Measurements from ENCODE around the gene IRX5. TPM values are rescaled to one million over a fixed set of nuclear protein-coding genes. Genes with fewer than 3 reads are reported as not detected.
A peak's percentile ranks its signal among the peaks of the same experiment; 100 is the strongest.

IRX5 gene
- not detected for total RNA-seq

DNA sequence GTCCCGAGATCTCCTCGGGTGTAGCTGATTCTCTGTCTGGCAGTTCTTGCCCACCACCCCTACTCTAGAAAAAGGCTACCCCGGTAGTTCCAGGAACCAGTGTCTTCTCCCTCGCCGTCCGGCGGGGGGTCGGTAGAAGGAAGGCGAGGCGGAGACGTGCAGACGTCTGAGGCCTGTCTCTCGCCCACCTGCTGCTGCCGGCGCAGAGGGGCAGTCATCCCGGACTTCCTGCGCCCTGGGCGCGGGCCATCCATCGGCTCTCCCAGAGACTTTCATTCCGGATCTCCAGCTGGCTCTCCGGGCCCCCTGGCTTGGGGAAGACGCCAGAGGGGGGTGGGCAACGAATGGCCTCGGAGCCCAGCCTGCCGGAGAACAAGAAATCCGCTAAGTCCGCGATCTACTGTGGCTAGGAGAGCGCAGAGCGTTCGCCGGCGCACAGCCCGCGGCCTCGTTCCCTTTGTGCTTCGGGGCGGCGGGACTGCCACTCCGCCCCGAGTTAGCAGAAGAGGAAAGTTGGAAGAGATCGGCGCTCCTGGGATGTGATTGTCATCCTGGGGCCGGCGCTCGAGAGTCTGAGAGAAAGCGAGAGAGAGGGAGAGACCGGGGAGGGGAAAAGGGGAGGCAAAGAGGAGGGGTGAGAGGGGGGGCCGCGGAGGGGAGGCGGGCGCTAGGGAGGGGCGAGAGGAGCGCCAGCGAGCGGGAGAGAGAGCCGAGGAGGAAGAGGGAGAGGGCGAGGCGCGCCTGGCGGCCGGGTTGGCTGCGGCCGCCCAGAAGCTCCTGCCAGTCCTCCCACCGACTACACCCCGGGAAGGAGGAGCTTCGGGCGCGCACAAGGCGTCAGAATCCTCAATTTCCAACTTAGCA is at the start of gene IRX5:
Gene IRX5 (plus strand): TSS at position 861 of the 864 bp plus-strand sequence. CDS start 334 bp downstream, outside the sequence.
- CTCF ChIA-PET, result no interaction called here

DNA sequence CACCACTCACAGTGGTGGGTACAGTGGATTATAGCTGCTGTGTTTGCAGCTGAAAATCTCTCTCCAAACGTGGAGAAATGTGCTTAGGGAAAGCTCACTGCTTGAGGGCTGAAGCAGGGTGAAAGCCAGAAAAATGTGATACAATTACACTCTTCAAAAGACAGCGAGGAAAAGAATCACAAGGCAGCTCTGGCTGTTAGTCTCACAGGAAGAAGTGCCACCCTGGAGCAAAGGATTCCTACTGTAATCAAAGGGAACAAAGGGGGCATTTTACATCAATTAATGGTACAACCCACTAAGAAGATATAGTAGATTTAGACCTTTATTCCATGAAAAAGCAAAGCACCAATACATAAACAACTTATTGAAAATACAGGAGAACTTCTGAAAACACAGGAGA is 48.1 kb upstream of the IRX5 start:
- intact Hi-C loops (cut with micrococcal nuclease), result no loop called here
- Mint-ChIP-seq H3K4me1 (ENCODE audit: low read depth) (no peaks in the 10 kb centered on the region), H3K36me3 (ENCODE audit: low read depth) (no peaks in the 10 kb centered on the region), H3K9me3 (peaks cover 9% of the 10 kb centered on the region), H3K27ac (no peak overlapping the region), H3K27me3 (ENCODE audit: low read depth) (peaks cover 11% of the 10 kb centered on the region), H3K4me3 (no peak overlapping the region)
- CTCF ChIA-PET, result interaction anchor here (0.6 kb wide), 1 partner anchor 202 kb away, joined by 3 read pairs; no protein-coding TSS in a partner anchor
- no peak for DNase-seq

More for the DNA sequence above, at the start of gene IRX5:
- peaks cover 32% of the 10 kb centered on the region for H3K4me1 Mint-ChIP-seq (ENCODE audit: low read depth)
- no peaks in the 10 kb centered on the region for H3K36me3 Mint-ChIP-seq (ENCODE audit: low read depth)
- intact Hi-C loops (cut with micrococcal nuclease), result loop anchor here (2.0 to 10.0 kb wide), 4 partner anchors 405 to 735 kb away; no protein-coding TSS in a partner anchor
- H3K27ac Mint-ChIP-seq, result no peak within 1 kb of the TSS
- peak within 1 kb of the TSS; percentile 75 for H3K4me3 Mint-ChIP-seq
- DNase-seq, result peak; percentile 63
- no peaks in the 10 kb centered on the region for H3K9me3 Mint-ChIP-seq
- H3K27me3 Mint-ChIP-seq (ENCODE audit: low read depth), result peaks cover 70% of the 10 kb centered on the region

- intact Hi-C loops (cut with micrococcal nuclease), result no loop called here
- no peak overlapping the region for H3K27ac Mint-ChIP-seq
- H3K36me3 Mint-ChIP-seq (ENCODE audit: low read depth), result no peaks in the 10 kb centered on the region
- H3K27me3 Mint-ChIP-seq (ENCODE audit: low read depth), result peaks cover 8% of the 10 kb centered on the region
- no peak overlapping the region for H3K4me3 Mint-ChIP-seq
- H3K4me1 Mint-ChIP-seq (ENCODE audit: low read depth), result no peaks in the 10 kb centered on the region
- CTCF ChIA-PET, result no interaction called here
- DNase-seq, result no peak
- peaks cover 9% of the 10 kb centered on the region for H3K9me3 Mint-ChIP-seq
Measured at GRCh38 chr16:54883358-54883757, 47.3 kb upstream of the IRX5 start.

DNA sequence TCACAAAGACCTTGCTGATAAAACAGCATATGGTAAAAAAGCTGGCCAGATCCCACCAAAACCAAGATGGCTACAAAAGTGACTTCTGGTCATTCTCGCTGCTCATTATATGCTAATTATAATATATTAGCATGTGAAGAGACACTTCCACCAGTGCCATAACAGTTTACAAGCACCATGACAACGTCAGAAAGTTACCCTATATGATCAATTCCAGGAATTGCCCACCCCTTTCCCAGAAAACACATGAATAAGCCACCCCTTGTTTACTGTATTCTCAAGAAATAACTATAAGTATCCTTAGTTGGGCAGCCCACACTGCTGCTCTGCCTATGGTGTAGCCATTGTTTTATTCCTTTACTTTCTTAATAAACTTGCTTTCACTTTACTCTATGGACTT is 44.6 kb upstream of the IRX5 start:
- Mint-ChIP-seq H3K27ac (no peak overlapping the region), H3K4me1 (ENCODE audit: low read depth) (no peaks in the 10 kb centered on the region), H3K27me3 (ENCODE audit: low read depth) (peaks cover 2% of the 10 kb centered on the region), H3K9me3 (peaks cover 6% of the 10 kb centered on the region), H3K4me3 (no peak overlapping the region), H3K36me3 (ENCODE audit: low read depth) (no peaks in the 10 kb centered on the region)
- intact Hi-C loops (cut with micrococcal nuclease), result no loop called here
- CTCF ChIA-PET, result no interaction called here
- no peak for DNase-seq

DNA sequence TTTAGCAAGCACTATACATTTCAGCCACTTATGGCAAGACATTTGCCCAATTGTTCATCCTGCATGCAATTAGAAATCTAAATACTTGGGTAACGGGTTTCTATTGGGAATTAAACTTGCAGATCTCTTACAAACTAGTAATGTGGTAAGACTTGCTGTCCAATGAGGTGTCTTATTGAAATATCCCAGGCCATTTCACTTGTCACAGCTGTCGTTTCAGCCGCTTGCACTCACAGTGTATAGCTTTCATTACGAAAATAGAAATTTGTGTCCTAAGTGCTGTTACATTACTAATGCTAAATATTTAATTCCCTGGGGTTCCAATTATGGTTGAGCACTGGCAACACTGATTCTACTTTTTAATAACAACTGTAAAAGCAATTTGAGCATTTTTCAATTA is 40.3 kb upstream of the IRX5 start:
- Mint-ChIP-seq H3K9me3 (no peaks in the 10 kb centered on the region), H3K4me3 (no peak overlapping the region), H3K27me3 (ENCODE audit: low read depth) (no peaks in the 10 kb centered on the region), H3K27ac (no peak overlapping the region), H3K4me1 (ENCODE audit: low read depth) (no peaks in the 10 kb centered on the region), H3K36me3 (ENCODE audit: low read depth) (no peaks in the 10 kb centered on the region)
- CTCF ChIA-PET, result no interaction called here
- intact Hi-C loops (cut with micrococcal nuclease), result no loop called here
- no peak for DNase-seq

GRCh38 chr16:54891346-54891745 is 39.3 kb upstream of the IRX5 start:
- CTCF ChIA-PET, result no interaction called here
- H3K27me3 Mint-ChIP-seq (ENCODE audit: low read depth), result no peaks in the 10 kb centered on the region
- no peak overlapping the region for H3K4me3 Mint-ChIP-seq
- no peaks in the 10 kb centered on the region for H3K36me3 Mint-ChIP-seq (ENCODE audit: low read depth)
- no peak overlapping the region for H3K27ac Mint-ChIP-seq
- intact Hi-C loops (cut with micrococcal nuclease), result no loop called here
- no peak for DNase-seq
- H3K9me3 Mint-ChIP-seq, result no peaks in the 10 kb centered on the region
- H3K4me1 Mint-ChIP-seq (ENCODE audit: low read depth), result no peaks in the 10 kb centered on the region

DNA sequence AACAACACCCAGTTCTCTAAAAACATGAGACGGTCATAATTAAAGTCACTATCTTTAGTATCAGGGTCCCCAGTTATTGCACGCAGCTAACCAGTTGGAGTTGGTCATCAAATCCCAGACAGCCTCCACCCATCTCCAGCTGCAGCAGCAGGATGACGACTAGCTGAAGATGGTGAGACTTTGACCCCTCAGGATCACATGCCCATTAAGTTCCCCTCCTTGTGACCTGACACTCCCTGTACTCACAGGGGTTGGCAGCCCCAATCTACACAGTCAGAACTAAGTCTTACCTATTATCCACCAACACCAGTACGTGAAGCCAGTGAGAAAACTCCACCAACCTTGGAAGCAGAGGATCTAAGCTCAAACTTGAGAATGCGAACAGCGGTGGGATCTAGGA is 37.7 kb upstream of the IRX5 start:
- intact Hi-C loops (cut with micrococcal nuclease), result no loop called here
- CTCF ChIA-PET, result no interaction called here
- Mint-ChIP-seq H3K4me1 (ENCODE audit: low read depth) (no peaks in the 10 kb centered on the region), H3K9me3 (no peaks in the 10 kb centered on the region), H3K4me3 (no peak overlapping the region), H3K27ac (no peak overlapping the region), H3K27me3 (ENCODE audit: low read depth) (no peaks in the 10 kb centered on the region), H3K36me3 (ENCODE audit: low read depth) (no peaks in the 10 kb centered on the region)
- no peak for DNase-seq

- CTCF ChIA-PET, result no interaction called here
Measured at GRCh38 chr16:54897930-54898329, 32.7 kb upstream of the IRX5 start.

DNA sequence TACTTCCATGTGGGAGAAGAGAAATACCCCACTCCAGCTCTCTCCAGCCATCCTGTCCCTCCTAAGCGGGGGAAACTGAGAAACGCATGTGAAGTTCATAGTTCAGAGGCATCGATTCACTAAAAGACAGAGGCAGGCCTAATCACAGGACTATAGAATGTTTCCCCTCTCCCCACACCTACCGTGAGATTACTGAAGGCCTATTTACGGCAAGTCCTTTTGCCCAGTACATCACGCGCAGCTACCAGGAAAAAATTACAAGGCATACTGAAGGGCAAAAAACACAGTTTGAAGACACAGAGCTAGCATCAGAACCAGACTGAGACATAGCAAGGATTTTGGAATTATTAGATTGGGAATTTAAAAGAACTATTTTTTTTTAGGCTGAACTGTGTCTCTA is 29.1 kb upstream of the IRX5 start:
- no peaks in the 10 kb centered on the region for H3K4me1 Mint-ChIP-seq (ENCODE audit: low read depth)
- CTCF ChIA-PET, result no interaction called here
- peaks cover 7% of the 10 kb centered on the region for H3K9me3 Mint-ChIP-seq
- peaks cover 9% of the 10 kb centered on the region for H3K27me3 Mint-ChIP-seq (ENCODE audit: low read depth)
- DNase-seq, result no peak
- no peak overlapping the region for H3K27ac Mint-ChIP-seq
- H3K4me3 Mint-ChIP-seq, result no peak overlapping the region
- H3K36me3 Mint-ChIP-seq (ENCODE audit: low read depth), result no peaks in the 10 kb centered on the region
- intact Hi-C loops (cut with micrococcal nuclease), result no loop called here

More at GRCh38 chr16:54897930-54898329, 32.7 kb upstream of the IRX5 start:
- Mint-ChIP-seq H3K27me3 (ENCODE audit: low read depth) (peaks cover 3% of the 10 kb centered on the region), H3K36me3 (ENCODE audit: low read depth) (no peaks in the 10 kb centered on the region), H3K27ac (no peak overlapping the region), H3K4me3 (no peak overlapping the region), H3K9me3 (peaks cover 2% of the 10 kb centered on the region), H3K4me1 (ENCODE audit: low read depth) (no peaks in the 10 kb centered on the region)
- intact Hi-C loops (cut with micrococcal nuclease), result no loop called here
- no peak for DNase-seq

- Mint-ChIP-seq H3K4me3 (no peak overlapping the region), H3K36me3 (ENCODE audit: low read depth) (no peaks in the 10 kb centered on the region)
- intact Hi-C loops (cut with micrococcal nuclease), result no loop called here
Measured at GRCh38 chr16:54903047-54903446, 27.6 kb upstream of the IRX5 start.

GRCh38 chr16:54911079-54911478 is 19.6 kb upstream of the IRX5 start:
- CTCF ChIA-PET, result no interaction called here
- Mint-ChIP-seq H3K27ac (no peak overlapping the region), H3K27me3 (ENCODE audit: low read depth) (peaks cover 19% of the 10 kb centered on the region), H3K4me3 (no peak overlapping the region), H3K4me1 (ENCODE audit: low read depth) (no peaks in the 10 kb centered on the region), H3K9me3 (peaks cover 2% of the 10 kb centered on the region), H3K36me3 (ENCODE audit: low read depth) (no peaks in the 10 kb centered on the region)
- no peak for DNase-seq
- intact Hi-C loops (cut with micrococcal nuclease), result no loop called here

More at GRCh38 chr16:54903047-54903446, 27.6 kb upstream of the IRX5 start:
- CTCF ChIA-PET, result no interaction called here
- Mint-ChIP-seq H3K27me3 (ENCODE audit: low read depth) (peaks cover 9% of the 10 kb centered on the region), H3K9me3 (peaks cover 7% of the 10 kb centered on the region), H3K27ac (no peak overlapping the region), H3K4me1 (ENCODE audit: low read depth) (no peaks in the 10 kb centered on the region)
- no peak for DNase-seq

GRCh38 chr16:54912720-54913119 is 17.9 kb upstream of the IRX5 start:
- Mint-ChIP-seq H3K4me1 (ENCODE audit: low read depth) (no peaks in the 10 kb centered on the region), H3K9me3 (no peaks in the 10 kb centered on the region), H3K27ac (no peak overlapping the region), H3K4me3 (no peak overlapping the region), H3K36me3 (ENCODE audit: low read depth) (no peaks in the 10 kb centered on the region), H3K27me3 (ENCODE audit: low read depth) (peaks cover 22% of the 10 kb centered on the region)
- CTCF ChIA-PET, result no interaction called here
- intact Hi-C loops (cut with micrococcal nuclease), result no loop called here
- no peak for DNase-seq

DNA sequence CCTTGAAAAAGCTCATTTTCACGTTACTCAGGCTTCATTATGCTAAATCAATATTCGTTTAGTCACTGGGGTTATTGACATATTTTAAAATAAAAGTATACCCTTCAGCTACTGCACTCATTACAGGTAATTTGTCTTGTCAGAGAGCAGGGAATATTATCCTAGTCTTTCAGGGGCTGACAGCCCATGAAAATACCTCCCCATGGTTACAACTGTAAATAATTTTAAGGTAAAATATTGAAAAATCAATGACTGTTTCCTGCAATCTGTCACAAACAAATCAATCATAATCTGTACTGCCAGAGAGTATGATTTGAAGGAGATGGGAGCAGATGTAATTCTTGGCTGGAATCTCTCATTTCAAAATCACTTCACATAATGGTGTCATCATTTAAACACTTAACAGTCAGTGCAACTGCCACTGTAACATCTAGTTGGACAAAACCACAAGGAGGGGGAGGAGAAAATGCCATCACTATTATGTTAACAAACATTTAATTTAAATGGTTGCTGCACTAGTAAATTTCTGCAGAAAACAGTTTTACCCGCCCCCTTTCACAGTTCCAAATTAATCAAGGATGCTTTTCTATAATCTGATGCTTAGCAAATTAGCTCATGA is 9.3 kb upstream of the IRX5 start:
- Mint-ChIP-seq H3K4me3 (no peak overlapping the region), H3K27me3 (ENCODE audit: low read depth) (peaks cover 37% of the 10 kb centered on the region), H3K4me1 (ENCODE audit: low read depth) (no peaks in the 10 kb centered on the region), H3K36me3 (ENCODE audit: low read depth) (no peaks in the 10 kb centered on the region), H3K27ac (no peak overlapping the region), H3K9me3 (no peaks in the 10 kb centered on the region)
- CTCF ChIA-PET, result no interaction called here
- no peak for DNase-seq
- intact Hi-C loops (cut with micrococcal nuclease), result loop anchor here (10.0 kb wide), 1 partner anchor 977 kb away; no protein-coding TSS in a partner anchor
